HepG2 (cell line): ENCODE results near the gene TBC1D4. TPM values are rescaled to one million over a fixed set of nuclear protein-coding genes. Genes with fewer than 3 reads are reported as not detected.

Experiments used
- ARNTL ChIP-seq: sonication (generic); formaldehyde crosslinking; IDR thresholded peaks from 2 replicates; pipeline ENCODE4 v1.4.0; 2020; ENCODE audit warnings: mild to moderate bottlenecking, missing genetic modification reagents
- EZH2 ChIP-seq: conservative IDR thresholded peaks from 2 replicates; pipeline ENCODE4 v1.6.1; 2012; ENCODE audit warnings: mild to moderate bottlenecking, low read depth, low read length, moderate library complexity
- IRF2 ChIP-seq: IDR thresholded peaks from 2 replicates; pipeline ENCODE4 v1.6.1; 2018; ENCODE audit warnings: missing genetic modification reagents, missing compliant biosample characterization
- KMT2B ChIP-seq: IDR thresholded peaks from 2 replicates; pipeline ENCODE4 v1.6.1; 2016; ENCODE audit warnings: missing genetic modification reagents, missing compliant biosample characterization
- SMC3 ChIP-seq: IDR thresholded peaks from 2 replicates; pipeline ENCODE4 v1.6.1; 2011; ENCODE audit warnings: low read length, improper control_type of control experiment
- SSRP1 ChIP-seq: IDR thresholded peaks from 2 replicates; pipeline ENCODE4 v1.6.1; 2016; ENCODE audit warnings: control low read depth
- ZNF343 ChIP-seq: sonication (generic); formaldehyde crosslinking; IDR thresholded peaks from 2 replicates; pipeline ENCODE4 v1.4.0; 2020; ENCODE audit warnings: mild to moderate bottlenecking, missing genetic modification reagents
- ZNF350 ChIP-seq: sonication (generic); formaldehyde crosslinking; IDR thresholded peaks from 2 replicates; pipeline ENCODE4 v1.4.0; 2020; ENCODE audit warnings: mild to moderate bottlenecking, low read depth, missing genetic modification reagents, borderline replicate concordance
- ZNF550 ChIP-seq: sonication (generic); formaldehyde crosslinking; IDR thresholded peaks from 2 replicates; pipeline ENCODE4 v1.4.0; 2020; ENCODE audit warnings: mild to moderate bottlenecking, missing genetic modification reagents, borderline replicate concordance
- ZNF557 ChIP-seq: sonication (generic); formaldehyde crosslinking; IDR thresholded peaks from 2 replicates; pipeline ENCODE4 v1.4.0; 2020; ENCODE audit warnings: missing genetic modification reagents
- ZNF782 ChIP-seq: sonication (generic); formaldehyde crosslinking; IDR thresholded peaks from 2 replicates; pipeline ENCODE4 v1.4.0; 2020; ENCODE audit warnings: missing genetic modification reagents, mild to moderate bottlenecking, borderline replicate concordance
- polyA plus RNA-seq, 8 experiments: library from polyadenylated mRNA; depleted of rRNA in 3 of 8; stranded (reverse) in 7 of 8; unstranded in 1 of 8; fragments of >200 nt; fragmentation: Illumina TruSeq in 4 of 8; extraction: Trizol in 4 of 8; gene quantifications; 2 replicates each; pipeline versions ENCODE4 v1.2.1 to v1.2.3, GENCODE V29; 2011 to 2016; ENCODE audit warnings: low read depth in 4 of 8, missing spikeins in 1 of 8, mixed read lengths in 1 of 8; ENCODE audit not compliant: insufficient read depth in 1 of 8
- total RNA-seq, 5 experiments: library from RNA; depleted of rRNA; stranded (reverse); fragments of >200 nt; fragmentation: Illumina TruSeq; extraction: Trizol; gene quantifications; 2 replicates each; pipeline ENCODE4 v1.2.3, GENCODE V29; 2016; ENCODE audit warnings: low read depth in 1 of 5
- TF ChIP-seq, protein P1 (sequence below): sonication (generic); formaldehyde crosslinking; IDR thresholded peaks from 2 replicates; pipeline ENCODE4 v1.5.1; 2020; ENCODE audit warnings: mild to moderate bottlenecking, moderate library complexity, missing genetic modification reagents
- TF ChIP-seq, protein P2 (sequence below): sonication (generic); formaldehyde crosslinking; conservative IDR thresholded peaks from 2 replicates; pipeline ENCODE4 v1.8.0; 2022; ENCODE audit warnings: mild to moderate bottlenecking, moderate library complexity, missing genetic modification reagents
- TF ChIP-seq, protein P3 (sequence below): sonication (generic); formaldehyde crosslinking; IDR thresholded peaks from 2 replicates; pipeline ENCODE4 v1.4.0; 2020; ENCODE audit warnings: missing genetic modification reagents
- TF ChIP-seq, protein P4 (sequence below): IDR thresholded peaks from 2 replicates; pipeline ENCODE4 v1.6.1; 2016; ENCODE audit warnings: missing biosample characterization, missing genetic modification reagents, low read depth
- TF ChIP-seq, protein P5 (sequence below): IDR thresholded peaks from 2 replicates; pipeline ENCODE4 v1.6.1; 2016; ENCODE audit warnings: mild to moderate bottlenecking, missing biosample characterization, missing genetic modification reagents
- TF ChIP-seq, protein P6 (sequence below): IDR thresholded peaks from 2 replicates; pipeline ENCODE4 v1.6.1; 2016; ENCODE audit warnings: missing compliant biosample characterization, missing genetic modification reagents, borderline replicate concordance
- TF ChIP-seq, protein P7 (sequence below): sonication (generic); formaldehyde crosslinking; IDR thresholded peaks from 2 replicates; pipeline ENCODE4 v1.4.0; 2020; ENCODE audit warnings: missing genetic modification reagents

TBC1D4 gene
- total and polyA plus RNA-seq, 2 of the 13 experiments (the other 11 are each of a cell fraction or from before 2014, with no cell fraction given), result 35.9 to 64.4 TPM

DNA sequence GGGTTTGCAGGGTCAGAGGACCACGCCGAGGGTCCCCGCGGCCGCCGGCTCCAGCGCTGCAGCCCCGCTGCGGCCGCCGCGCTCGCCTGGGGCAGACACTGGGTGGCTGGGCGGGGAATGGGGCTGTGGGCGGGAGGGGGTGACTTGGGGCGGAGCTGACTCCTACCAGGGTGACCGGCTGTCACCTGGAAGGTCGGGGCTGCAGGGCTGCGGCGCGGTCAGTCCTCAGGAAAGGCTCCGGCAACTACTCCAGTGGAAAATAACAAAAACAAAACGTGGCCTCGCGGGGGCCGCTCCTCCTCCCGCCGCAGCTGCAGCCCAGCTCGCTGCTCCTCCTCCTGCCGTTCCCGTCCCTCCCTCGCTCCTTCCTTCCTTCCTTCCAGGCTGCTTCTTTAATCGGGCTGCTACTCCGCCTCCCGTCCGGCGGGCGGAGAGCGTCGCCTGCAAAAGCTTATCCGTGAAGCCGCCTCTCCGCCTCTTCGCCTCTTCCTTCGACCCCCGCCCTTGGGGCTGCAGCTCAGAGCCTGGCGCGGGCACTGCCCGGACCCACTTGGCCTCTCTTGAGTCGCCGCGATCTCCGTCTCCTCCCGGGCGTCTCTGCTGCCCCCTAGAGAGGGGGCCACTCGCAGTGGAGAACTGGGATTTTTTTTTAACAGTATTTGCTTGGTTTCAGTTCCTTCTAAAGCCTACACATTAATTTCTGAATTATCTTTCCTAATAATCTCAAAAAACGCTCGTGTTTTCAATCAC, at the start of gene TBC1D4 (continued):
- TF ChIP-seq, protein P1, sequence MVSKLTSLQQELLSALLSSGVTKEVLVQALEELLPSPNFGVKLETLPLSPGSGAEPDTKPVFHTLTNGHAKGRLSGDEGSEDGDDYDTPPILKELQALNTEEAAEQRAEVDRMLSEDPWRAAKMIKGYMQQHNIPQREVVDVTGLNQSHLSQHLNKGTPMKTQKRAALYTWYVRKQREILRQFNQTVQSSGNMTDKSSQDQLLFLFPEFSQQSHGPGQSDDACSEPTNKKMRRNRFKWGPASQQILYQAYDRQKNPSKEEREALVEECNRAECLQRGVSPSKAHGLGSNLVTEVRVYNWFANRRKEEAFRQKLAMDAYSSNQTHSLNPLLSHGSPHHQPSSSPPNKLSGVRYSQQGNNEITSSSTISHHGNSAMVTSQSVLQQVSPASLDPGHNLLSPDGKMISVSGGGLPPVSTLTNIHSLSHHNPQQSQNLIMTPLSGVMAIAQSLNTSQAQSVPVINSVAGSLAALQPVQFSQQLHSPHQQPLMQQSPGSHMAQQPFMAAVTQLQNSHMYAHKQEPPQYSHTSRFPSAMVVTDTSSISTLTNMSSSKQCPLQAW (CRISPR knock-in tag), result no peak
- TF ChIP-seq, protein P2, sequence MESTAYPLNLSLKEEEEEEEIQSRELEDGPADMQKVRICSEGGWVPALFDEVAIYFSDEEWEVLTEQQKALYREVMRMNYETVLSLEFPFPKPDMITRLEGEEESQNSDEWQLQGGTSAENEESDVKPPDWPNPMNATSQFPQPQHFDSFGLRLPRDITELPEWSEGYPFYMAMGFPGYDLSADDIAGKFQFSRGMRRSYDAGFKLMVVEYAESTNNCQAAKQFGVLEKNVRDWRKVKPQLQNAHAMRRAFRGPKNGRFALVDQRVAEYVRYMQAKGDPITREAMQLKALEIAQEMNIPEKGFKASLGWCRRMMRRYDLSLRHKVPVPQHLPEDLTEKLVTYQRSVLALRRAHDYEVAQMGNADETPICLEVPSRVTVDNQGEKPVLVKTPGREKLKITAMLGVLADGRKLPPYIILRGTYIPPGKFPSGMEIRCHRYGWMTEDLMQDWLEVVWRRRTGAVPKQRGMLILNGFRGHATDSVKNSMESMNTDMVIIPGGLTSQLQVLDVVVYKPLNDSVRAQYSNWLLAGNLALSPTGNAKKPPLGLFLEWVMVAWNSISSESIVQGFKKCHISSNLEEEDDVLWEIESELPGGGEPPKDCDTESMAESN (CRISPR knock-in tag), result peak; percentile 75; the same call in 1 of the 2 replicates
- peak; percentile 57; the same call in 1 of the 2 replicates for TF ChIP-seq ZNF350
- TF ChIP-seq ARNTL, result peak; percentile 73
- peak; percentile 54 for TF ChIP-seq IRF2 (CRISPR knock-in tag)
- TF ChIP-seq, protein P3, sequence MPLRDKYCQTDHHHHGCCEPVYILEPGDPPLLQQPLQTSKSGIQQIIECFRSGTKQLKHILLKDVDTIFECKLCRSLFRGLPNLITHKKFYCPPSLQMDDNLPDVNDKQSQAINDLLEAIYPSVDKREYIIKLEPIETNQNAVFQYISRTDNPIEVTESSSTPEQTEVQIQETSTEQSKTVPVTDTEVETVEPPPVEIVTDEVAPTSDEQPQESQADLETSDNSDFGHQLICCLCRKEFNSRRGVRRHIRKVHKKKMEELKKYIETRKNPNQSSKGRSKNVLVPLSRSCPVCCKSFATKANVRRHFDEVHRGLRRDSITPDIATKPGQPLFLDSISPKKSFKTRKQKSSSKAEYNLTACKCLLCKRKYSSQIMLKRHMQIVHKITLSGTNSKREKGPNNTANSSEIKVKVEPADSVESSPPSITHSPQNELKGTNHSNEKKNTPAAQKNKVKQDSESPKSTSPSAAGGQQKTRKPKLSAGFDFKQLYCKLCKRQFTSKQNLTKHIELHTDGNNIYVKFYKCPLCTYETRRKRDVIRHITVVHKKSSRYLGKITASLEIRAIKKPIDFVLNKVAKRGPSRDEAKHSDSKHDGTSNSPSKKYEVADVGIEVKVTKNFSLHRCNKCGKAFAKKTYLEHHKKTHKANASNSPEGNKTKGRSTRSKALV (CRISPR knock-in tag), result no peak; the same call in none of the 2 replicates
- no peak for TF ChIP-seq ZNF343 (CRISPR knock-in tag)
- no peak; the same call in 1 of the 2 replicates for TF ChIP-seq ZNF782 (CRISPR knock-in tag)
- no peak for TF ChIP-seq SSRP1 (CRISPR knock-in tag)
- no peak for TF ChIP-seq ZNF550 (CRISPR knock-in tag)
- TF ChIP-seq, protein P4, sequence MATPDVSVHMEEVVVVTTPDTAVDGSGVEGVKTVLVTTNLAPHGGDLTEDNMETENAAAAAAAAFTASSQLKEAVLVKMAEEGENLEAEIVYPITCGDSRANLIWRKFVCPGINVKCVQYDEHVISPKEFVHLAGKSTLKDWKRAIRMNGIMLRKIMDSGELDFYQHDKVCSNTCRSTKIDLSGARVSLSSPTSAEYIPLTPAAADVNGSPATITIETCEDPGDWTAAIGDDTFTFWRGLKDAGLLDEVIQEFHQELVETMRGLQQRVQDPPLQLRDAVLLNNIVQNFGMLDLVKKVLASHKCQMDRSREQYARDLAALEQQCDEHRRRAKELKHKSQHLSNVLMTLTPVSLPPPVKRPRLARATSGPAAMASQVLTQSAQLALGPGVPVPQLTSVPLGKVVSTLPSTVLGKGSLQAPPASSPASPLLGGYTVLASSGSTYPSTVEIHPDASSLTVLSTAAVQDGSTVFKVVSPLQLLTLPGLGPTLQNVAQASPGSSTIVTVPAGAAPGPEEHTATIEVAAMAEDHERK (CRISPR knock-in tag), result no peak
- TF ChIP-seq, protein P5, sequence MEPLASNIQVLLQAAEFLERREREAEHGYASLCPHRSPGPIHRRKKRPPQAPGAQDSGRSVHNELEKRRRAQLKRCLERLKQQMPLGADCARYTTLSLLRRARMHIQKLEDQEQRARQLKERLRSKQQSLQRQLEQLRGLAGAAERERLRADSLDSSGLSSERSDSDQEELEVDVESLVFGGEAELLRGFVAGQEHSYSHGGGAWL (CRISPR knock-in tag), result 0 out of 2 replicates have a peak, but pooled peaks have one; percentile 27
- TF ChIP-seq, protein P6, sequence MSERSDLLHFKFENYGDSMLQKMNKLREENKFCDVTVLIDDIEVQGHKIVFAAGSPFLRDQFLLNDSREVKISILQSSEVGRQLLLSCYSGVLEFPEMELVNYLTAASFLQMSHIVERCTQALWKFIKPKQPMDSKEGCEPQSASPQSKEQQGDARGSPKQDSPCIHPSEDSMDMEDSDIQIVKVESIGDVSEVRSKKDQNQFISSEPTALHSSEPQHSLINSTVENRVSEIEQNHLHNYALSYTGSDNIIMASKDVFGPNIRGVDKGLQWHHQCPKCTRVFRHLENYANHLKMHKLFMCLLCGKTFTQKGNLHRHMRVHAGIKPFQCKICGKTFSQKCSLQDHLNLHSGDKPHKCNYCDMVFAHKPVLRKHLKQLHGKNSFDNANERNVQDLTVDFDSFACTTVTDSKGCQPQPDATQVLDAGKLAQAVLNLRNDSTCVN (CRISPR knock-in tag), result peak; percentile 43; the same call in 1 of the 2 replicates
- TF ChIP-seq, protein P7, sequence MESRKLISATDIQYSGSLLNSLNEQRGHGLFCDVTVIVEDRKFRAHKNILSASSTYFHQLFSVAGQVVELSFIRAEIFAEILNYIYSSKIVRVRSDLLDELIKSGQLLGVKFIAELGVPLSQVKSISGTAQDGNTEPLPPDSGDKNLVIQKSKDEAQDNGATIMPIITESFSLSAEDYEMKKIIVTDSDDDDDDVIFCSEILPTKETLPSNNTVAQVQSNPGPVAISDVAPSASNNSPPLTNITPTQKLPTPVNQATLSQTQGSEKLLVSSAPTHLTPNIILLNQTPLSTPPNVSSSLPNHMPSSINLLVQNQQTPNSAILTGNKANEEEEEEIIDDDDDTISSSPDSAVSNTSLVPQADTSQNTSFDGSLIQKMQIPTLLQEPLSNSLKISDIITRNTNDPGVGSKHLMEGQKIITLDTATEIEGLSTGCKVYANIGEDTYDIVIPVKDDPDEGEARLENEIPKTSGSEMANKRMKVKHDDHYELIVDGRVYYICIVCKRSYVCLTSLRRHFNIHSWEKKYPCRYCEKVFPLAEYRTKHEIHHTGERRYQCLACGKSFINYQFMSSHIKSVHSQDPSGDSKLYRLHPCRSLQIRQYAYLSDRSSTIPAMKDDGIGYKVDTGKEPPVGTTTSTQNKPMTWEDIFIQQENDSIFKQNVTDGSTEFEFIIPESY (CRISPR knock-in tag), result peak; percentile 41
- peak; percentile 84 for TF ChIP-seq KMT2B (CRISPR knock-in tag)
- 0 out of 2 replicates have a peak, but pooled peaks have one; percentile 36 for TF ChIP-seq SMC3
- TF ChIP-seq ZNF557, result 0 out of 2 replicates have a peak, but pooled peaks have one; percentile 28
- no peak for TF ChIP-seq EZH2
